Upper lobe of right lung (tissue), 1 donor: ENCODE measurements around the gene FOXO4. TPM values are rescaled to one million over a fixed set of nuclear protein-coding genes. Genes with fewer than 3 reads are reported as not detected.

ENCODE experiments used
- ATAC-seq: fragments of 200-7000 bp; cut with Tn5 transposase; one replicate; pipeline ENCODE4 v1.9.1; 2020; ENCODE audit warnings: mild to moderate bottlenecking, moderate library complexity
- DNase-seq: peaks from one replicate; pipeline ENCODE4 v3.0.0-alpha.2; 2020
- H3K27ac ChIP-seq: fragments of 200-600 bp; one replicate; pipeline ENCODE4 v1.8.0; 2022
- H3K27me3 ChIP-seq: fragments of 200-600 bp; one replicate; pipeline ENCODE4 v1.8.0; 2022; ENCODE audit warnings: mild to moderate bottlenecking
- H3K36me3 ChIP-seq: fragments of 200-600 bp; one replicate; pipeline ENCODE4 v1.8.0; 2022
- H3K4me1 ChIP-seq: fragments of 200-600 bp; one replicate; pipeline ENCODE4 v1.8.0; 2022
- H3K4me3 ChIP-seq: fragments of 200-600 bp; one replicate; pipeline ENCODE4 v1.8.0; 2022; ENCODE audit warnings: mild to moderate bottlenecking
- H3K9me3 ChIP-seq: fragments of 200-600 bp; one replicate; pipeline ENCODE4 v1.8.0; 2022
- CTCF ChIP-seq: fragments of 200-600 bp; IDR thresholded peaks from one replicate; pipeline ENCODE4 v1.8.0; 2022; ENCODE audit warnings: antibody characterized with exemption
- intact Hi-C: fragments of 100-400 bp; cut with DNase I; formaldehyde crosslinking; loops from one replicate; pipeline ENCODE4 v1.11.0; 2022
- total RNA-seq: library from RNA; stranded (reverse); fragmentation: NEBNext Ultra II Directional; extraction: Animal tissue kit (Norgen Biotek cat#: 25700); gene quantifications from one replicate; pipeline ENCODE4 v1.2.1, GENCODE V29; 2021
- donor health status: DM: no; HTN: yes; CAD: no; lungs with severe emphysema.

The FOXO4 gene
- total RNA-seq, 1 donor from 2014 or later, result 31.6 TPM

GRCh38 chrX:71147496-71148277 lies 52.0 kb downstream of the FOXO4 start:
- Histone ChIP-seq H3K4me3 (no peak overlapping the region), H3K4me1 (no peaks in the 10 kb centered on the region), H3K27me3 (no peaks in the 10 kb centered on the region), H3K27ac (no peak overlapping the region), H3K36me3 (no peaks in the 10 kb centered on the region), H3K9me3 (no peaks in the 10 kb centered on the region)
- ATAC-seq (no peak), DNase-seq (no peak)
- intact Hi-C loops, result no loop called here
- TF ChIP-seq CTCF, result no peak

GRCh38 chrX:71148278-71148663 lies 52.6 kb downstream of the FOXO4 start:
- Histone ChIP-seq H3K27me3 (no peaks in the 10 kb centered on the region), H3K27ac (no peak overlapping the region), H3K36me3 (no peaks in the 10 kb centered on the region), H3K4me3 (no peak overlapping the region), H3K4me1 (no peaks in the 10 kb centered on the region), H3K9me3 (no peaks in the 10 kb centered on the region)
- intact Hi-C loops, result no loop called here
- ATAC-seq, result no peak
- DNase-seq, result no peak
- TF ChIP-seq CTCF, result no peak

GRCh38 chrX:71151366-71151765 lies 55.7 kb downstream of the FOXO4 start:
- TF ChIP-seq CTCF, result no peak
- no peaks in the 10 kb centered on the region for H3K9me3 ChIP-seq
- H3K36me3 ChIP-seq, result no peaks in the 10 kb centered on the region
- no peak overlapping the region for H3K4me3 ChIP-seq
- no peaks in the 10 kb centered on the region for H3K27me3 ChIP-seq
- no peak overlapping the region for H3K27ac ChIP-seq
- no peaks in the 10 kb centered on the region for H3K4me1 ChIP-seq
- intact Hi-C loops, result no loop called here
- DNase-seq (no peak), ATAC-seq (no peak)

Other genes starting within 250 kb of the FOXO4 start
- not detected for gene TEX11, start 187.1 kb upstream of the FOXO4 start, total RNA-seq
- gene SLC7A3, start 164.8 kb upstream of the FOXO4 start, total RNA-seq, result not detected
- gene SNX12, start 27.5 kb upstream of the FOXO4 start, total RNA-seq, result 53.6 TPM
- gene CXorf65, start 10.9 kb downstream of the FOXO4 start, total RNA-seq, result not detected
- gene IL2RG, start 15.7 kb downstream of the FOXO4 start, total RNA-seq, result 20.8 TPM
- 48.5 TPM for gene MED12, start 22.7 kb downstream of the FOXO4 start, total RNA-seq
- gene NLGN3, start 49.0 kb downstream of the FOXO4 start, total RNA-seq, result 0.69 TPM
- gene GJB1, start 127.4 kb downstream of the FOXO4 start, total RNA-seq, result 5.4 TPM
- gene ZMYM3, start 158.3 kb downstream of the FOXO4 start, total RNA-seq, result 24.9 TPM
- gene NONO, start 187.8 kb downstream of the FOXO4 start, total RNA-seq, result 208 TPM
- gene ITGB1BP2, start 205.9 kb downstream of the FOXO4 start, total RNA-seq, result 0.38 TPM